Prostate gland (tissue), 2 donors: ENCODE measurements around the gene ARHGAP29.
"Not testable (repeated sequence)": the region's sequence is repeated elsewhere in the genome, so short reads cannot be mapped to it uniquely, and the experiment has no call there.

Experiments used
- CTCF ChIP-seq, 4 experiments: fragments of 200-600 bp in 2 of 4; fragments of 450-650 bp in 2 of 4; sonication (generic) in 2 of 4; IDR thresholded peaks; 1 replicate in 3 of 4; 2 replicates in 1 of 4; pipeline ENCODE4 v1.5.1; 2016 to 2019; ENCODE audit warnings: antibody characterized with exemption in 4 of 4, mild to moderate bottlenecking in 2 of 4, moderate library complexity in 2 of 4
- POLR2A ChIP-seq: fragments of 450-650 bp; IDR thresholded peaks from one replicate; pipeline ENCODE4 v1.6.1; 2016; ENCODE audit warnings: antibody characterized with exemption, mild to moderate bottlenecking

DNA sequence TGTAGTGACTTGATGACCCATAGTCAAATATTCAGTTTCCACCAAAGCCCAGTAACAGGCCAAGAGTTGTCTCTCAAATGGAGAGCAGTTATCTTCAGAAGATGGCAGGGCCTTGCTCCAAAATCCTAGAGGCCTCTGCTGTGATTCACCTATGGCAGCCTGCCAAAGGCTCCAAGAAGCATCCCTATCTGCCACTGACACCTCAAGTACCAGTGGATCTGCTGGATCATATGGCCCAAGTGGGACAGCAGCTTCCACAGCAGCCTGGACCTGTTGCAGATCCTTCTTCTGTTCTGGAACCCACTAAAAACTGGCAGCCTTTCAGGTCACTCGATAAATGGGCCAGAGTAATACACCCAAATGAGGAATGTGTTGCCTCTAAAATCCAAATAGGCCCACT is 73.3 kb downstream of the ARHGAP29 start:
- TF ChIP-seq CTCF (IDR thresholded peaks at IDR 0.05); POLR2A: not testable (repeated sequence)
